Measurements from ENCODE around the gene ST7.

Gene ST7

GRCh38 chr7:117193564-117193963, 240.3 kb downstream of the ST7 start:
- DNase-seq (ENCODE audit: low spot score), result no peak

- no peak for DNase-seq (ENCODE audit: low spot score)
These were observed 241.1 kb downstream of the ST7 start for GRCh38 chr7:117194445-117194844.

GRCh38 chr7:117195361-117196029, 242.2 kb downstream of the ST7 start:
- no peak for DNase-seq (ENCODE audit: low spot score)

GRCh38 chr7:117200132-117200531, 246.8 kb downstream of the ST7 start:
- DNase-seq (ENCODE audit: low spot score), result no peak

GRCh38 chr7:117200786-117201458, 247.6 kb downstream of the ST7 start:
- no peak for DNase-seq (ENCODE audit: low spot score)

- no peak for DNase-seq (ENCODE audit: low spot score)
These were observed 249.2 kb downstream of the ST7 start for GRCh38 chr7:117202511-117202910.

- no peak for DNase-seq (ENCODE audit: low spot score)
These were observed 249.9 kb downstream of the ST7 start for GRCh38 chr7:117203205-117203604.

GRCh38 chr7:117205873-117206272, 252.6 kb downstream of the ST7 start:
- no peak for DNase-seq (ENCODE audit: low spot score)

- no peak for DNase-seq (ENCODE audit: low spot score)
These were observed 255.0 kb downstream of the ST7 start for GRCh38 chr7:117208257-117208656.

- DNase-seq (ENCODE audit: low spot score), result no peak
These were observed 257.1 kb downstream of the ST7 start for GRCh38 chr7:117210397-117210796.

GRCh38 chr7:117210908-117211307, 257.6 kb downstream of the ST7 start:
- DNase-seq (ENCODE audit: low spot score), result no peak

GRCh38 chr7:117211614-117212013, 258.3 kb downstream of the ST7 start:
- DNase-seq (ENCODE audit: low spot score), result no peak

GRCh38 chr7:117212969-117213877, 259.9 kb downstream of the ST7 start:
- peak; percentile 56 for DNase-seq (ENCODE audit: low spot score)

- DNase-seq (ENCODE audit: low spot score), result no peak
These were observed 262.7 kb downstream of the ST7 start for GRCh38 chr7:117216010-117216409.

GRCh38 chr7:117216436-117217069, 263.3 kb downstream of the ST7 start:
- DNase-seq (ENCODE audit: low spot score), result no peak

GRCh38 chr7:117217106-117218035, 264.1 kb downstream of the ST7 start:
- DNase-seq (ENCODE audit: low spot score), result no peak

- DNase-seq (ENCODE audit: low spot score), result no peak
These were observed 265.4 kb downstream of the ST7 start for GRCh38 chr7:117218700-117219099.

GRCh38 chr7:117219485-117219884, 266.2 kb downstream of the ST7 start:
- no peak for DNase-seq (ENCODE audit: low spot score)

GRCh38 chr7:117220836-117221235, 267.5 kb downstream of the ST7 start:
- no peak for DNase-seq (ENCODE audit: low spot score)

- DNase-seq (ENCODE audit: low spot score), result no peak
These were observed 272.2 kb downstream of the ST7 start for GRCh38 chr7:117225536-117225935.

- no peak for DNase-seq (ENCODE audit: low spot score)
These were observed 273.8 kb downstream of the ST7 start for GRCh38 chr7:117227091-117227490.
